Skeletal muscle cell (primary cell): ENCODE measurements around the gene OR4C12.
"Not testable (repeated sequence)": the region's sequence is repeated elsewhere in the genome, so short reads cannot be mapped to it uniquely, and the experiment has no call there.

ENCODE experiments used
- DNase-seq: peaks from one replicate; pipeline ENCODE4 v3.0.0-alpha.2; 2010; ENCODE audit warnings: low read depth
- H3K4me3 ChIP-seq: 2 replicates; pipeline ENCODE4 v1.5.1; 2011; ENCODE audit warnings: low read depth, mild to moderate bottlenecking, control low read depth, low read length, moderate library complexity

OR4C12 gene

DNA sequence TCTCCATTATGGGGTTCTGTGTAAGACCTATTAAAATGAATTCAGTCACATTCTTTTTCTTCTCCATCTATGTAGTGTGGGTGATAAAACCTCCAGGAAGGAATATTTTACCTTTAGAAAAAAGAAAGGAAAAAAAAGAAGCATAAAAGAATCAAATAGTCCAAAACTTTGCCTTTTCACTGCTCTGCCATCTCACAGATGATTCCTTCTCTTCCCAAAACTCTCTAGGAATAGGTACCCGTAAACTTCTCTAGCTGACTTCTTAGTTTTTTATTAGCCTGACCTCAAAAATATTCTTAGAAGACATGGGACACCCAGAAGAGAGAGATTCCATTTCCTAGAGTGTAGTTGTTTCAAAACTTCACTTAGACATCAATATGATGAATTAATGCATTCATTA is at the start of gene OR4C12:
Gene OR4C12 (minus strand): TSS at position 101 of the 400 bp plus-strand sequence. CDS start 34 bp downstream, at position 67.
- not testable (repeated sequence) for DNase-seq, H3K4me3 ChIP-seq

DNA sequence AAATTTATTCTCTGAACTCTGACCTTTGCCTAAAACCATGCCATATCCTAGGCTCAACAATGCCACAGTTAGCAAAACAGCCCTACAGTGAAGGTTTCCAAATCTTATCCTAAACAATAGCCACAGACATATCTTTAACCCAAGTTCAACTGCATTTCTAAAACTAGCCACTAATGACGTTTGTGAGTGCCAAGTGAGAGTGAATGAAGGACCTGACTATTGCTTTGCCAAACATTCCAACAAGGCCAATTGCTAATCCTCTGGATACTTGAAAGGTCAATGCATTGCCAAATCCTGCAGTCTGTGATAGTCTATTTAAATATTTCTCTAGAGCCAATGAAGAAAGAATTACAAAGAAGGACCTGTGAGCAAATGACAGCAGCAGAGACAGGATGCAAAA is 47.9 kb upstream of the OR4C12 start:
- H3K4me3 ChIP-seq: no peak overlapping the region
- no peak for DNase-seq

DNA sequence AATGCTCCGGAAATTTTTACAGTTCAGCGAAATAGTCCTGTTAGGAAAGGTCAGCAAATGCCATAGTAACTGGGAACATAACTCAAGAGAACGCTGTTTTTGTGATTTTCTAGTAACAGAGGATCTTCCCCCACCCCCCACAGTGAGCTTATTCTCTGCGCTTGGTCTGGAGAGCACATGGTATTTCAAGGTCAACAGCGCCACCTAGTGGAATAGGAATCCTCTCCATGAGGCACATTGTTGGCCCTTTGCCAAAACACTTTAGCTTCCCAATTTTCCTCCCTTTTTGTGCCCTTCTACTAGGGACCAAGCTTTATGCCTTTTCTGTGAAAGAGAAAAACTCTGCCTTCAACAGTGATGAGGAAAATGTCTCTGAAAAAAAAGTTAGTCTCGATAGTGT is 13.2 kb upstream of the OR4C12 start:
- H3K4me3 ChIP-seq: no peak overlapping the region
- peak; percentile 10 for DNase-seq

DNA sequence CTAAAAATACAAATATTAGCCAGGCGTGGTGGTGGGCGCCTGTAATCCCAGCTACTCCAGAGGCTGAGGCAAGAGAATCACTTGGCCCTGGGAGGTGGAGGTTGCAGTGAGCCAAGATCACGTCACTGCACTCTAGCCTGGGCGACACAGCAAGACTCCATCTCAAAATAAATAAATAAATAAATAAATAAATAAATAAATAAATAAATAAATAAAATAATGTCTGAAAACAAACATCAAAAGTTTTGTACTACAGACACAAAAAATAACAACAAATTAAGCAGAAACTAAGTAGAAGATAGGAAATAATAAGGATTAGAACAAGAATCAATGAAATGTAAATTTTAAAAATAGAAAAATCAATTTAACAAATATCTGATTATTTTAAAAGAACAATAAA is 8.9 kb downstream of the OR4C12 start:
- not testable (repeated sequence) for H3K4me3 ChIP-seq, DNase-seq

DNA sequence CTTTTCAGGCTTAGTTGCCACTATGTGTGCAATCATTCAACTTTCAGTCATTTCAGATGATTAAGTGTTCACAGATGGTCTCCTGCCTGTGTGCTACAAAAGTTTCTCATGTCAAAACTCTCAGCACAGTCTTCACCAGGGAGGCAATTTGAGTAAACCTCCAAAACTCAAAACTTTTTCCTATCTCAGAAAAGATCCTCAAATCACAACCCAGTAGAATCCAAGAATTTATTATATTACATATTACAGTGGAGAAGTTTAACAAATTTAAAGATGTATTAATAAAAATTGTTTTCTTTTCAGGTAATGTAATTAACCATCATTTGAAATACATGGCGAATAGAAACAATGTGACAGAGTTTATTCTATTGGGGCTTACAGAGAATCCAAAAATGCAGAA is 30.2 kb downstream of the OR4C12 start, which contains the start of gene OR4C13:
Gene OR4C13 (plus strand): TSS at position 301 of the 400 bp plus-strand sequence. CDS start 32 bp downstream, at position 333.
- DNase-seq: no peak

DNA sequence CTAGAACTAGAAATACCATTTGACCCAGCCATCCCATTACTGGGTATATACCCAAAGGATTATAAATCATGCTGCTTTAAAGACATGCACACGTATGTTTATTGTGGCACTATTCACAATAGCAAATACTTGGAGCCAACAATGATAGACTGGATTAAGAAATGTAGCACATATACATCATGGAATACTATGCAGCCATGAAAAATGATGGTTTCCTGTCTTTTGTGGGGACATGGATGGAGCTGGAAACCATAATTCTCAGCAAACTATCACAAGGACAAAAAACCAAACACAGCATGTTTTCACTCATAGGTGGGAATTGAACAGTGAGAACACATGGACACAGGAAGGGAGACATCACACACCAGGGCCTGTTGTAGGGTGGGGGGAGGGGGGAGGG is 33.6 kb downstream of the OR4C12 start:
- not testable (repeated sequence) for H3K4me3 ChIP-seq, DNase-seq

More for the DNA sequence above, 30.2 kb downstream of the OR4C12 start, which contains the start of gene OR4C13:
- H3K4me3 ChIP-seq: no peak within 1 kb of the TSS
